ENCODE data around the gene PDZD8. TPM values are rescaled to one million over a fixed set of nuclear protein-coding genes. Genes with fewer than 3 reads are reported as not detected.

PDZD8 gene
- total RNA-seq, 1 donor from 2014 or later = 24.5 TPM

DNA sequence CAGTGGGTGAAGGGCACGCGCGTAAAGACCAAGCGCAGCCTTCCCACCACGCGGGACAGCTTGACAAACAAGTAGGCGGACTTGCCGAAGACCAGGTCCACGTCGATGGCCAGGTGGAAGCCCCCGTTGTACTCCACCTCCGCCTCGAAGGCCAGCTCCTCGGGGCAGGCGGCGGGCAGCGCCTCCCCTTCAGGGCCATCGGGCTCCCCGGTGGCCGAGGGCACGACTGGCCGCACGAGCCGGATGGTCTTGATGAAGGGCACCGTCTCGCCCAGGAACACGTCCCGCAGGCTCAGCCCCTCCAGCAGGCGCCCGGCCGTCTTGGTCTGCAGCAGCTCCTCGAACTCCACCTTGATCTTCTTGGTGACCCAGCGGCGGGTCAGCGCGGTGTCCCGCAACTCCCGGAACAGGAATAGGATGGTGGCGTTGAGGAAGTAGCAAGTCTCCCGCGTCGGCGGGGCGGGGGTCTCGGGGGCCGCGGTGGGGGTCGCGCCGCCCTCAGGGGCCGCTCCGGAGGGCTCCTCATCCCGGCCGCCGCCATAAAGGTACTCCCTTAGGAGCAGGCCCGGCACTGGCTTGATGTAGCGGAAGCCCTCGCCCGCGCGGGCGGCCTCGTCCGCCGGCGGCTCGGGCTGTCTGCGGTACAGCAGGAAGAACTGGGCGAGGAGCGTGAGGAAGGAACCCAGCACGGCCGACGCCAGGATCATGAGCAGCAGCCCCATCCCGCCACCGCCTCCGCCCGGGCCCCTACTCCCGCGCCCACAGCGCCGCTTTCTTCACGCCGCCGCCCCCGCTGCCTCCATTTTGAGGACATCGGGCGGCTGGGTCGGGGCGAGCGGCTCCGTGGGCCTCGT, 507 bp downstream of the PDZD8 start:
- Mint-ChIP-seq H3K27ac (peak overlapping the region; percentile 81), H3K4me3 (peak overlapping the region; percentile 94), H3K4me1 (ENCODE audit: low read depth) (peaks cover 30% of the 10 kb centered on the region), H3K9me3 (no peaks in the 10 kb centered on the region), H3K27me3 (ENCODE audit: insufficient read depth) (peaks cover 27% of the 10 kb centered on the region), H3K36me3 (ENCODE audit: low read depth) (peaks cover 10% of the 10 kb centered on the region)
- DNase-seq (ENCODE audit: low spot score) = no peak
- intact Hi-C loops (cut with micrococcal nuclease) = loop anchor here (1.0 to 5.0 kb wide), 5 partner anchors 158 to 1381 kb away; partner anchors contain the start of genes FAM204A and RAB11FIP2

DNA sequence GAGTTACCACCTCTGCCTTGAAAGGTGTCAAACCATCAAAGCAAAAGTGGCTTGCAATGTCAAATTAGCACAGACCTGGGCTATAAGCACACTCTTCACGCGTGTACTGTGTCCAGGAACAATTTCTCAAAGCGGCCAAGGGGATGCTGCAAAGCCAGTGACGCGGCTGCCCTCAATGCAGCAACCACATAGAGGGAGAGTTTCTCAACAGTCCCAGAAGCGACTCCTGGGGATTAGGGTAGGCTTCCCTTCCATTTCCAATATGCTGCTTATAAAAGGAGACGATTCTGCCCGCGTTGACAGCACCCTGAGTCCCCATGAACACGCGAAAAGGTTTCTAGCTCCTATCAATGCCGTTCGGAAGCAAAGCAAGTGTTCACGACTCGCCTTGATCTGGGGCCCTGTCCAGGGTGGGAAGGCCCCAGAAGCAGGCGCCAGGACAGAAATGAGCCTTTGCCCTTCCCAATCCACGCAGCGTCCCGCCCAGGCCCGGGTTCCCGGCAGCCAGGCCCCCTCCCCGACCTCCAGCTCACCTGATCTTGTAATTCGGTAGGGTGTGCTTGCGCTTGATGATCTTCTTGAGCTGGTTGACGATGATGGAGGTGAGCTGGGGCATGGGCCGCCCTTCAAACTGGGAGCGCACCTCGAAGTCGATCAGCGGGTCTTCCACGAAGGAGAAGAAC, 1.3 kb downstream of the PDZD8 start:
- Mint-ChIP-seq H3K4me3 (peak overlapping the region; percentile 94), H3K9me3 (no peaks in the 10 kb centered on the region), H3K36me3 (ENCODE audit: low read depth) (peaks cover 12% of the 10 kb centered on the region), H3K27ac (peak overlapping the region; percentile 81), H3K27me3 (ENCODE audit: insufficient read depth) (peaks cover 19% of the 10 kb centered on the region), H3K4me1 (ENCODE audit: low read depth) (peaks cover 35% of the 10 kb centered on the region)
- intact Hi-C loops (cut with micrococcal nuclease) = loop anchor here (2.0 kb wide), 2 partner anchors 157 to 969 kb away; partner anchors contain the start of gene FAM204A
- DNase-seq (ENCODE audit: low spot score) = peak; percentile 16

DNA sequence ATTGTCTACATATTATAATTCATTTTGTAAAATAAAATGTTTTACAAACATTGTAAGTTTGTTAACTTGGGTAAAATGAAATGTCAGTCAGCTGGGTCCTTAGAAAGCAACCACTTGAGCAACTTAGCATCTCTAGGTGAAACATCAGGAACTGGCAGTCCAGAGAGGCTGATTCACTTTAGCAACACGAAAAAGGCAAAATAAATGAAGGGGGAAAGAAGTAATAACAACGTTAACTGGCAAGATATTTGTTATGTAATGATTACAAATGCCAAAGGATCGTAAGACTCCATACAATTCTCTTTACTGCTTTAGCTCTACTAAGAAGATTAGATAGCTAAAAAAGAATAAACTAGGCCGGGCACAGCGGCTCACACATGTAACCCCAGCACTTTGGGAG, 5.0 kb downstream of the PDZD8 start:
- H3K4me3 Mint-ChIP-seq = no peak overlapping the region
- H3K9me3 Mint-ChIP-seq = no peaks in the 10 kb centered on the region
- H3K27ac Mint-ChIP-seq = no peak overlapping the region
- H3K4me1 Mint-ChIP-seq (ENCODE audit: low read depth) = peaks cover 54% of the 10 kb centered on the region
- no peaks in the 10 kb centered on the region for H3K27me3 Mint-ChIP-seq (ENCODE audit: insufficient read depth)
- intact Hi-C loops (cut with micrococcal nuclease) = no loop called here
- peaks cover 15% of the 10 kb centered on the region for H3K36me3 Mint-ChIP-seq (ENCODE audit: low read depth)
- no peak for DNase-seq (ENCODE audit: low spot score)

DNA sequence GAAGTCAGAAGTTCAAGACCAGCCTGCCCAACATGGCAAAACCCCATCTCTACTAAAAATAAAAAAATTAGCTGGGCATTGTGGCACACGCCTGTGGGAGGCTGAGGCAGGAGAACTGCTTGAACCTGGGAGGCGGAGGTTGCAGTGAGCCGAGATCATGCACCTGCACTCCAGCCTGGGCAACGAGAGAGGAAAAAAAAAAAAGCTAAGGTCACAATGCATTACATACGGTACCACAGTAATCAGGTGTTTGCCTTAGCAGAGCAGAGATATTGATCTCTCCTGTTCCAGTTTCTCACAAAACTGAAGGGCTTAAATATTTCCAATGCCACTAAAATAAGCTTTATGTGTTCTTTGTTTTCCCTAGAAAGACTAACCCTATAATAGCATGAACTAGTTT, 7.5 kb downstream of the PDZD8 start:
- Mint-ChIP-seq H3K9me3 (no peaks in the 10 kb centered on the region), H3K27ac (no peak overlapping the region), H3K4me3 (no peak overlapping the region), H3K27me3 (ENCODE audit: insufficient read depth) (peaks cover 4% of the 10 kb centered on the region), H3K36me3 (ENCODE audit: low read depth) (peaks cover 12% of the 10 kb centered on the region), H3K4me1 (ENCODE audit: low read depth) (peaks cover 59% of the 10 kb centered on the region)
- no peak for DNase-seq (ENCODE audit: low spot score)
- intact Hi-C loops (cut with micrococcal nuclease) = no loop called here

DNA sequence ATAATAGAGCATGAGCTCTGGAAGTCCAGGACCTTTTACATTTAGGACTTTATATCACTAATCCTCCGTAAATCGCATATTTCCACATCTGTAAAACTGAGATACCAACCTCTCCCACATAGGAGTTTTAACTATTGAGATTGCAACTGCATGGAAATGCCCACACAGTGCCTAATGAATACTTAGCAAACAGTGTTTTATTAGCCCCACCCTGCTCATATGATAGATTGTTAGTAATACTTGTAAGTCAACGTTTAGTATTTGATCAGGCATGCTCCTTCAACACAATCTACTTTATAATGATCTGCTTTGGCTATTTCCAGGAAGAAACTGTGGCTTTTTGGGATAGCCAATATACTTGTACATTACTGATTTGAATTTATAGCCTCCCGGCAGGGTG, 8.5 kb downstream of the PDZD8 start:
- no peak overlapping the region for H3K4me3 Mint-ChIP-seq
- H3K27ac Mint-ChIP-seq = no peak overlapping the region
- DNase-seq (ENCODE audit: low spot score) = no peak
- intact Hi-C loops (cut with micrococcal nuclease) = no loop called here
- peaks cover 7% of the 10 kb centered on the region for H3K36me3 Mint-ChIP-seq (ENCODE audit: low read depth)
- H3K27me3 Mint-ChIP-seq (ENCODE audit: insufficient read depth) = peaks cover 4% of the 10 kb centered on the region
- H3K9me3 Mint-ChIP-seq = no peaks in the 10 kb centered on the region
- H3K4me1 Mint-ChIP-seq (ENCODE audit: low read depth) = peaks cover 52% of the 10 kb centered on the region

DNA sequence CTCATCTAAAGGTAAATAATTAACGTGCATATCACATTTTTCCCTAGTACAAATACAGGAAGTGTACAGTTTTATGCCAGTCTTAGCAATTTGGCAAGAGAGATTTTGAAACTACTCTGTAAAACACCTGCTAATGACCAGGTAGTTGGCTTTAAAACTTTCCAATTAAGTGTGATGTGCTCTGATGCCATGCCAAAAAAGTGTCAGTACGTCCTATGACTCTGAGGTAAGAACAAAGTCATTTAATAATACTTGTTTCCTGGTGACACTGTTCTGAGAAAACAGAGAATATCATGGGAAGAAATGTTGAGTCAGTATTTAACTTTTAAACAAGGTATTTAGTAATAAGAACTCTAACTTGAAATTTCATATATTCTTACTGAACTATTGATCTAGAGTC, 9.6 kb downstream of the PDZD8 start:
- peaks cover 7% of the 10 kb centered on the region for H3K36me3 Mint-ChIP-seq (ENCODE audit: low read depth)
- no peaks in the 10 kb centered on the region for H3K9me3 Mint-ChIP-seq
- H3K27ac Mint-ChIP-seq = no peak overlapping the region
- H3K4me1 Mint-ChIP-seq (ENCODE audit: low read depth) = peaks cover 51% of the 10 kb centered on the region
- no peak overlapping the region for H3K4me3 Mint-ChIP-seq
- no peak for DNase-seq (ENCODE audit: low spot score)
- H3K27me3 Mint-ChIP-seq (ENCODE audit: insufficient read depth) = peaks cover 4% of the 10 kb centered on the region
- intact Hi-C loops (cut with micrococcal nuclease) = no loop called here

DNA sequence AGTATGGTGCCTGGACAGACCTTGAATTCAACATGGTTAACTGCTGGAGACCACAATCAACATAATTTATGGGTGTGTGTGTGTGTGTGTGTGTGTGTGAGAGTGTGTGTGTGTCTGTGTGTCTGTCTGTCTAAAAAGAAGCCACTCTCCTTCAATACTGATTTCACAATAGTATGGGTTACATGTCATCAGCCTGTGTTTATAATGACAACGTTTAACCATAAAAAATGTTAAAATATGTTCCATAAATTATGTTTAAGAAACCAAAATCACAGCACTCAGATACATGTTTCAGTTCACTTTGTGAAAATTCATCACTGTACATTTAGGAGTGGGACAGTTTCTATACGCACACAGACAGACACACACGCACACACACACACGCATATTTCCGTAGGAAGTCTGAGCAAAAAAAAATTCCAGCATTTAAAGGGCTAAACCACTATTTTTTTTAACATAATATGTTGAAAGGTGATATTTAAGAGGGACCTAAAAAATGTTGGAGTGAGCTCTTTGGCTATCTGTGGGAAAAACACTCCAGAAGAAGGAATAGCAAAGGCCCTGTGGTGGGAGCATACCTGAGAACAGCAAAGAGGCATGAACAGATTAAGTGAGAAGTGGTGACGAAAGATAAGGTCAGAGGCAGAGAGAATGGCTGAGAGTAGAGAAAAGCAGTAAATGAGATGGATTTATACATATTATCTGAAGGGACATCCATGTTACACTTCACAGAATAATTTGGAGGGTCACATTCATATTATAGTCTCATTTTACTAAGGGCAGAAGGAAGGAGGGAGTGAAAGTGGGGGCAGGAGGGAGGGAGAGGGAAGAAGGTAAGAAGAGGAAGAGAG, 10.9 kb downstream of the PDZD8 start:
- no peaks in the 10 kb centered on the region for H3K9me3 Mint-ChIP-seq
- peaks cover 4% of the 10 kb centered on the region for H3K36me3 Mint-ChIP-seq (ENCODE audit: low read depth)
- H3K27ac Mint-ChIP-seq = no peak overlapping the region
- peaks cover 50% of the 10 kb centered on the region for H3K4me1 Mint-ChIP-seq (ENCODE audit: low read depth)
- intact Hi-C loops (cut with micrococcal nuclease) = no loop called here
- H3K4me3 Mint-ChIP-seq = no peak overlapping the region
- H3K27me3 Mint-ChIP-seq (ENCODE audit: insufficient read depth) = peaks cover 4% of the 10 kb centered on the region
- DNase-seq (ENCODE audit: low spot score) = no peak

DNA sequence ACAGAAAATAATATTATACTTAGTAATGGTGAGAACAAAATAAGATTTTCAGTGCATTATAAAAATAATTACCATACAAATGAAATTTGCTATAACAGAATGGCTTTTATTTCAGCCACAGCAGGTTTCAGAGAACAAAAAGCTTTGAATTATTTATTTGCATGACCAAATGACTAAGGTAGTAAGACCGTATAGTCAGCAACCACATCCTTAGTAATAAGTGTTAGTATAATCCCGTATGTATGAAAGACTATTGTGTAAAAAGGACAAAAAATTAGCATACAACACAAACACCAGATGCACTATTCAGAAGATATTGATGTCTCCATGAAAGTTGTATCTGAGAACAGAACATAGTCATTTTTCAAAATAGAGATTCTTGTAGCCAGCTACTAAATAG, 12.2 kb downstream of the PDZD8 start:
- Mint-ChIP-seq H3K9me3 (no peaks in the 10 kb centered on the region), H3K36me3 (ENCODE audit: low read depth) (peaks cover 6% of the 10 kb centered on the region), H3K27ac (no peak overlapping the region), H3K4me3 (no peak overlapping the region), H3K4me1 (ENCODE audit: low read depth) (peaks cover 47% of the 10 kb centered on the region), H3K27me3 (ENCODE audit: insufficient read depth) (peaks cover 4% of the 10 kb centered on the region)
- no peak for DNase-seq (ENCODE audit: low spot score)
- intact Hi-C loops (cut with micrococcal nuclease) = no loop called here

DNA sequence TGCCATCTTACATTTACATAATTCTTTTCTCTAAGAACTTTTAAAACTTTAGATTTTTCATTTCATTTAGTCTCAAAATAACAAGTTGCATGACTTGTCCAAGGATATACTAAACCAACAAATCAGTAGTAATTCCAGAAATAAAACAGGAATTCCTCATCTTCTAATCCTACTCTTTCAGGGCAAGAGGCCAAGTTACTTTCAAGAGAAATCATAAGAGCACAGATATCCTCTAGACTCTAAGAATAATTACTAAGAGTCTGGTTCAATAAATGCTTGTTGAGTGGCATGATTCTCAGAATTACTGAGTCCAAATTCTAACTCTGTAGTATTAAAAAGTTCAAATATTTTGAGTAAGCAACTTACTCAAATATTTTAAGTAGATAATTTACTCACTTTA, 12.9 kb downstream of the PDZD8 start:
- Mint-ChIP-seq H3K27me3 (ENCODE audit: insufficient read depth) (peaks cover 4% of the 10 kb centered on the region), H3K4me3 (no peak overlapping the region), H3K9me3 (no peaks in the 10 kb centered on the region), H3K27ac (no peak overlapping the region), H3K36me3 (ENCODE audit: low read depth) (peaks cover 4% of the 10 kb centered on the region), H3K4me1 (ENCODE audit: low read depth) (peaks cover 40% of the 10 kb centered on the region)
- intact Hi-C loops (cut with micrococcal nuclease) = no loop called here
- DNase-seq (ENCODE audit: low spot score) = no peak

DNA sequence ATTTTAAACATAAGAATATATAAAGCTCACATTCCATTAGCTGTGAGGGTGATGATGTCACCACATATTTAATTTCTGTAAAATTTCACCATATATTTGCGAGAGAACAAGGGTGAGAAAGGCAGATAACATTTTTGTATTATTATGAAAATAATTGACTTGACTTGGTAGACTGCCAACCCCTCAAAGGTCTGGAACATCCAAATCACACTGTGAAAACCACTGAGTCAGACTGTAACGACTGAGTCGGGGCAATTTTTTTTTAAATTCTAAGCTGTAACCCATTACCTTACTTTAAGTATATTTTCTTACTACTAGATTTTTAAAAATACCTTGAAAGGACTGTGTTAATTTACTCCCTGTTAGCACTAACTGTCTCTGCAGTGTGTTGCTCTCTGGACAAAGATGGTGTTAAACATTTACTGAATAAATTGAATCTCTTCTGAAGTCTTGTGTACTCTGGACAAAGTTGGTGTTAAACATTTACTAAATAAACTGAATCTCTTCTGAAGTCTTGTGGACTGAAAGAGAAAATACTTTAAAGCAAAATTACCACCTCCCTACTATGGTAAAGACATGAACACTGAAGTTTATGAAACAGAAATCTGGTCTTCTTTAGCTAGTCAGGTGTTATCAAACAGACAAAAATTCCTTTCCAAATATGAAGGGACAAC, 14.1 kb downstream of the PDZD8 start:
- Mint-ChIP-seq H3K4me1 (ENCODE audit: low read depth) (peaks cover 32% of the 10 kb centered on the region), H3K36me3 (ENCODE audit: low read depth) (peaks cover 4% of the 10 kb centered on the region), H3K4me3 (no peak overlapping the region), H3K9me3 (no peaks in the 10 kb centered on the region), H3K27me3 (ENCODE audit: insufficient read depth) (peaks cover 4% of the 10 kb centered on the region), H3K27ac (no peak overlapping the region)
- intact Hi-C loops (cut with micrococcal nuclease) = no loop called here
- no peak for DNase-seq (ENCODE audit: low spot score)

DNA sequence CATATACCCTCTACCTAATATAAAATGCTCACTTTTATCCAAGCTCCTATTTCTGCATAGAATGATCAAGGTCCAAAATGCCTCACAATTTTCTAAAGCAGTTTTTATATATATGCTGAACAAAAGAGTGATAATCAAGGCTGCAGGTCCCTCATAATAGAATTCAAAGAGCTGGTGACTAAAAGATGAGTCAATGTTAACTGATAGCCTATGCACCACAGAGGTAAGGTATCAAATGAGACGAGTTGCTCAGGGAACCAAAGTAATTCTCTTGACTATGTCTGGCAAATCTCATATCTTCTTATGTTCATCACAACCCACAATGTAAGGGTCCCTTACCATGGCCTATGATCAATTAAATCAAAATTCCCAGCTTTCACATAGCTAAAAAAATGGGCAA, 15.2 kb downstream of the PDZD8 start:
- intact Hi-C loops (cut with micrococcal nuclease) = no loop called here
- peaks cover 4% of the 10 kb centered on the region for H3K36me3 Mint-ChIP-seq (ENCODE audit: low read depth)
- H3K9me3 Mint-ChIP-seq = no peaks in the 10 kb centered on the region
- no peak overlapping the region for H3K27ac Mint-ChIP-seq
- peaks cover 24% of the 10 kb centered on the region for H3K4me1 Mint-ChIP-seq (ENCODE audit: low read depth)
- no peak for DNase-seq (ENCODE audit: low spot score)
- H3K27me3 Mint-ChIP-seq (ENCODE audit: insufficient read depth) = peaks cover 4% of the 10 kb centered on the region
- no peak overlapping the region for H3K4me3 Mint-ChIP-seq

DNA sequence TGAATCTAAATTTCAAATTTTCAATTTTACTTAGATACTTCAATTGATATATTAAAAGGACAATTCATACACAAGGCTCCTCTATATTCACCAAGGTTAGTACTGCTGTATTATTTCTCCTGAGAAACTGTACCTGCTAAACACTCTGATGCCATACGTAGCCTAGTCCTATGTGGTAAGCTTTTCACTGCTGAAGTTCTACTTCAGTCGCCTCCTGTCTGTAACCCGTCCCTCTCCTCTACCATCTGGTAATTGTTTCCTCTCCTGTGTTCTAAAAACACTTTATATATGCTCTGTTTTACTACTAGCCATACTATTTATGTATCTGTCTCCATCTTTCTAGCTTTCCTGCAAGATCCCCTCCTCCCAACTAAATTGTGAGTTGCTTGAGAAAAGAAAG, 20.2 kb downstream of the PDZD8 start:
- intact Hi-C loops (cut with micrococcal nuclease) = no loop called here
- Mint-ChIP-seq H3K4me3 (no peak overlapping the region), H3K27me3 (ENCODE audit: insufficient read depth) (no peaks in the 10 kb centered on the region), H3K27ac (no peak overlapping the region), H3K4me1 (ENCODE audit: low read depth) (peaks cover 26% of the 10 kb centered on the region), H3K9me3 (no peaks in the 10 kb centered on the region), H3K36me3 (ENCODE audit: low read depth) (peaks cover 4% of the 10 kb centered on the region)
- DNase-seq (ENCODE audit: low spot score) = no peak
